ENCODE results near the gene TTC8. TPM values are rescaled to one million over a fixed set of nuclear protein-coding genes. Genes with fewer than 3 reads are reported as not detected.

Gene TTC8
- total RNA-seq, 4 donors from 2014 or later, result 16.4 to 29.9 (median 23.7) TPM

DNA sequence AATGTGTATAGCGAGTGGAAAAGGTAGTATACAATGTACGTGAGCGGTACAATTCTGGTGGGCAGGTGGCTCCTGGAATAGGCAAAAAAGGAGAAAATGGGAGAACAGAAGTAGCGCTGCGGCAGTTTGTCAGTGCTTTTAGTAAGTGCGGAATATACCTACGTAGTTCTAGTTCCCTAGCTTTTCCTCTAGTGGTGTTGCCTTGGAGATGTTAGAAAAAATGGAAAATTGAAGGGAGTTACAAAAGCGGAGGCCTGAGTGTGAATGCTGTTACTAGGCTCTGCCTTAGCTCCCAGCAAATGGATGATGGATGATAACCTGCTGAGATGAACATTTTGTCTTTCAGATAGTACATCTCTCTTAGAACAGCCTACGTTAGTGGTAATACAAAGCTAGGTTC is 1.1 kb downstream of the TTC8 start:
- no peak for DNase-seq (ENCODE audit: extremely low spot score)
- 90% methylated on average over 9 of the region's 9 CpGs for WGBS
- H3K4me3 ChIP-seq, result peak overlapping the region; percentile 68 to 80 (median 75)
- no peaks in the 10 kb centered on the region for H3K9me3 ChIP-seq
- intact Hi-C loops (cut with DNase I), result loop anchor here (5.0 kb wide), 1 partner anchor 33 kb away; the partner anchor contains the start of gene EML5
- no peaks in the 10 kb centered on the region for H3K36me3 ChIP-seq
- no peaks in the 10 kb centered on the region for H3K27me3 ChIP-seq
- TF ChIP-seq POLR2AphosphoS5 (IDR thresholded peaks at IDR 0.05) (no peak), POLR2A (IDR thresholded peaks at IDR 0.05; ENCODE audit: low read depth) (no peak), EP300 (IDR thresholded peaks at IDR 0.05) (no peak)
- TF ChIP-seq, protein P1, sequence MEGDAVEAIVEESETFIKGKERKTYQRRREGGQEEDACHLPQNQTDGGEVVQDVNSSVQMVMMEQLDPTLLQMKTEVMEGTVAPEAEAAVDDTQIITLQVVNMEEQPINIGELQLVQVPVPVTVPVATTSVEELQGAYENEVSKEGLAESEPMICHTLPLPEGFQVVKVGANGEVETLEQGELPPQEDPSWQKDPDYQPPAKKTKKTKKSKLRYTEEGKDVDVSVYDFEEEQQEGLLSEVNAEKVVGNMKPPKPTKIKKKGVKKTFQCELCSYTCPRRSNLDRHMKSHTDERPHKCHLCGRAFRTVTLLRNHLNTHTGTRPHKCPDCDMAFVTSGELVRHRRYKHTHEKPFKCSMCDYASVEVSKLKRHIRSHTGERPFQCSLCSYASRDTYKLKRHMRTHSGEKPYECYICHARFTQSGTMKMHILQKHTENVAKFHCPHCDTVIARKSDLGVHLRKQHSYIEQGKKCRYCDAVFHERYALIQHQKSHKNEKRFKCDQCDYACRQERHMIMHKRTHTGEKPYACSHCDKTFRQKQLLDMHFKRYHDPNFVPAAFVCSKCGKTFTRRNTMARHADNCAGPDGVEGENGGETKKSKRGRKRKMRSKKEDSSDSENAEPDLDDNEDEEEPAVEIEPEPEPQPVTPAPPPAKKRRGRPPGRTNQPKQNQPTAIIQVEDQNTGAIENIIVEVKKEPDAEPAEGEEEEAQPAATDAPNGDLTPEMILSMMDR (IDR thresholded peaks at IDR 0.05), result no peak
- peaks cover 4 to 45% (median 32%) of the 10 kb centered on the region in 4 donors for H3K4me1 ChIP-seq
- peak overlapping the region in 3 of 4 donors; percentile 83 to 86 (median 85) for H3K27ac ChIP-seq (replicated peaks in 1 of 4)

DNA sequence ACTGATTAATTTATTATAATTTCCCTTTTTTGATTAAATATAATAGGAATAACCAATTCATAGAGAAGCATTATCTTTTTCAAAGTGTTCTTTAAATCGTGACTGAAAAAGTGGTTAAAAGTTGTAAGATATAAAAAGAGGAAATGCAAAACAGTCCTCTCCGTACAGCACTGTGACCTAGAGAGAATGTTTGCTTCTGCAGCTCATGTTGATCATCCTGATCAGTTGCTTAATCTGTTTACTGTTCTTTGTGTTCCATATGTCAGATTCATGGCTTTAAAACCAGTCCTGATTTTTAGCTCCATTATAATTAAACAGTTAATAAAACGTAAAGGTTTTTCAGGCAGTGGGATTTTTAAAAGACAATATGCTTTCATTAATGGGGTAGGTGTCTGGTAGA is 4.7 kb downstream of the TTC8 start:
- no peaks in the 10 kb centered on the region for H3K27me3 ChIP-seq
- H3K36me3 ChIP-seq, result no peaks in the 10 kb centered on the region
- H3K9me3 ChIP-seq, result no peaks in the 10 kb centered on the region
- no peak for TF ChIP-seq EP300 (IDR thresholded peaks at IDR 0.05)
- no peak for TF ChIP-seq POLR2AphosphoS5 (IDR thresholded peaks at IDR 0.05)
- no peak for TF ChIP-seq POLR2A (IDR thresholded peaks at IDR 0.05; ENCODE audit: low read depth)
- TF ChIP-seq, protein P1 (IDR thresholded peaks at IDR 0.05), result no peak
- peak overlapping the region in 2 of 4 donors; percentile 1 to 70 for H3K27ac ChIP-seq (replicated peaks in 1 of 4)
- WGBS, result 61% methylated on average over 3 of the region's 3 CpGs
- H3K4me1 ChIP-seq, result peaks cover 4 to 76% (median 55%) of the 10 kb centered on the region in 4 donors
- no peak for DNase-seq (ENCODE audit: extremely low spot score)
- intact Hi-C loops (cut with DNase I), result loop anchor here (5.0 kb wide), 1 partner anchor 37 kb away; the partner anchor contains the start of gene EML5
- H3K4me3 ChIP-seq, result no peak overlapping the region

DNA sequence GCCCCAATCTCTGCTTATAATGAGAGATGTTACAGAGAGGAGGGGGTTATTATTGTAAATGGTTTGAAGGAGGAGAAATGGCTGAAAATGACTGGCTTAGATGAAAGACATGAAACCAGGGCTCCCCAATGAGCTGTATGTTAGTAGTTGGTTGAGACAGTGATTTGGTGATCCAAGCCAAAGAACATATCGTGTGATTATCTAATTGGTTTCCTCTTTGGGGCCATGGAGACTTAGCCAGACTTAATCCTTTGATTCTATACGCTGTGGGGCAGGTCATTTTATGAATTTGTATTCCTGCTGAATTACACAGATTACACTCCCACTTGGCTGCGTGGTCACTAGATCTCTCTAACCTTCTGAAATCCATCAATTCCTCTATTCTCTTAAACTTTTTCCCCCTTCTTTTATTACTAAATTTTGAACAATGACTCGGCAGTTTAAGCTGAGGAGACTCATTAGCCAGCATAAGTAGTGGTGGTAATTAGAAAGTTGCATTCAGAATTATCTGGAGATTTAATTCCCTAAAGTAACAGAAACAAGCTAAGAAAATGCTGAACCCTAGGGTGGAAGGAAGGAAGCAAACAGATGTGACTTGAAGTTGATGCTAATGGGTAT is 5.3 kb downstream of the TTC8 start:
- Histone ChIP-seq H3K4me3 (no peak overlapping the region), H3K36me3 (no peaks in the 10 kb centered on the region), H3K27me3 (no peaks in the 10 kb centered on the region), H3K27ac (replicated peaks in 1 of 4) (peak overlapping the region in 2 of 4 donors; percentile 11 to 70), H3K9me3 (no peaks in the 10 kb centered on the region), H3K4me1 (peaks cover 4 to 80% (median 60%) of the 10 kb centered on the region in 4 donors)
- WGBS, result 67% methylated on average over 4 of the region's 4 CpGs
- intact Hi-C loops (cut with DNase I), result loop anchor here (5.0 kb wide), 1 partner anchor 37 kb away; the partner anchor contains the start of gene EML5
- no peak for DNase-seq (ENCODE audit: extremely low spot score)
- TF ChIP-seq POLR2A (IDR thresholded peaks at IDR 0.05; ENCODE audit: low read depth) (no peak), EP300 (IDR thresholded peaks at IDR 0.05) (no peak), POLR2AphosphoS5 (IDR thresholded peaks at IDR 0.05) (no peak)
- TF ChIP-seq, protein P1 (IDR thresholded peaks at IDR 0.05), result no peak

DNA sequence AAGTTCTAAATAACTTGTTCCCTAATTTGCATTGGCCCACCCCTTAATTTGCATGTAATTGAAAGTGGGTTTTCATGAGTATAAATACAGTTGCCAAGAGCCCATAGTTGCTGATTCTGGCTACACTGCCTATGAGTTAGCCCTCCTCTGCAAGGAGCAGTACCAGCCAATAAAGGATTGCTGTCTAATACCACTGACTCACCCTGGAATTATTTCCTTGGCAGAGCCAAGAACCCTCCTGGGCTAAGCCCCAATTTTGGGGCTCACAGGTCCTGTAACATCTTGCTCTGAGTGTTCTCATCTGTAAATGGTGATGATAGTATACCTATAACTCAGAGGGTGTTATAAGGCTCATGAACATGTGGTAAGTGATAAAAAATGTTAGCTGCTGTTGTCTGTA is 6.8 kb downstream of the TTC8 start:
- peak overlapping the region; percentile 56 to 70 (median 62) for H3K27ac ChIP-seq (replicated peaks in 1 of 4)
- no peaks in the 10 kb centered on the region for H3K9me3 ChIP-seq
- no peak for DNase-seq (ENCODE audit: extremely low spot score)
- no peaks in the 10 kb centered on the region for H3K27me3 ChIP-seq
- no peak for TF ChIP-seq EP300 (IDR thresholded peaks at IDR 0.05)
- TF ChIP-seq POLR2AphosphoS5 (IDR thresholded peaks at IDR 0.05), result peak; percentile 34 to 62
- TF ChIP-seq POLR2A (IDR thresholded peaks at IDR 0.05; ENCODE audit: low read depth), result no peak
- TF ChIP-seq, protein P1 (IDR thresholded peaks at IDR 0.05), result no peak
- H3K4me3 ChIP-seq, result no peak overlapping the region
- H3K4me1 ChIP-seq, result peaks cover 0 to 86% (median 63%) of the 10 kb centered on the region in 4 donors
- intact Hi-C loops (cut with DNase I), result no loop called here
- no peaks in the 10 kb centered on the region for H3K36me3 ChIP-seq
